ENCODE measurements around the gene KDM3B. TPM values are rescaled to one million over a fixed set of nuclear protein-coding genes. Genes with fewer than 3 reads are reported as not detected.

KDM3B gene
- total RNA-seq, 1 experiment from 2014 or later = 89.2 TPM

- peaks cover 0 to 11% of the 10 kb centered on the region in 2 experiments; a peak in 2 of 5 replicates for H3K9me3 Mint-ChIP-seq
- Histone ChIP-seq H3K79me1 (ENCODE audit: insufficient read depth, low read depth, low read length, poor library complexity, severe bottlenecking) (no peaks in the 10 kb centered on the region), H3K9ac (ENCODE audit: extremely low read depth, insufficient read length, low read length) (no peak overlapping the region), H3K23ac (ENCODE audit: insufficient read length, low read depth, low read length) (no peak overlapping the region), H2AK5ac (ENCODE audit: insufficient read length, low read length) (no peak overlapping the region), H3K18ac (ENCODE audit: insufficient read length, low read depth, low read length) (no peak overlapping the region), H2AFZ (ENCODE audit: low read length) (no peak overlapping the region), H4K5ac (ENCODE audit: insufficient read length, low read depth, low read length) (no peak overlapping the region), H3K9me3 (ENCODE audit: control insufficient read depth, low read depth, low read length) (no peaks in the 10 kb centered on the region), H2BK15ac (ENCODE audit: low read depth, low read length) (no peak overlapping the region), H2BK12ac (ENCODE audit: insufficient read length, low read depth, low read length) (no peak overlapping the region), H2BK20ac (ENCODE audit: low read depth, low read length, poor library complexity, severe bottlenecking) (no peak overlapping the region), H3K56ac (ENCODE audit: insufficient read length, low read depth, low read length) (no peak overlapping the region), H2BK5ac (ENCODE audit: insufficient read length, low read length) (no peak overlapping the region), H3K27me3 (ENCODE audit: insufficient read depth, low read length) (no peaks in the 10 kb centered on the region; the same call in 1 of the 2 replicates), H3K4me1 (ENCODE audit: insufficient read depth, low read length) (0 out of 2 replicates have a peak, but pooled peaks cover 1% of the 10 kb centered on the region), H3K4me2 (ENCODE audit: insufficient read depth, insufficient read length, low read length) (no peak overlapping the region), H4K8ac (replicated peaks; ENCODE audit: insufficient read length, low read depth, low read length) (no peak overlapping the region), H3K4ac (ENCODE audit: low read depth, low read length) (no peak overlapping the region), H3K79me2 (ENCODE audit: insufficient read depth, low read length) (no peaks in the 10 kb centered on the region), H4K20me1 (ENCODE audit: control insufficient read depth, insufficient read depth, insufficient read length) (no peaks in the 10 kb centered on the region), H2BK120ac (ENCODE audit: low read depth, low read length, poor library complexity, severe bottlenecking) (no peak overlapping the region), H3K23me2 (ENCODE audit: insufficient read length, low read depth, low read length, poor library complexity, severe bottlenecking) (peaks cover 22% of the 10 kb centered on the region), H3T11ph (ENCODE audit: low read length) (no peak overlapping the region), H4K91ac (ENCODE audit: insufficient read length, low read depth, low read length) (no peak overlapping the region), H3K14ac (ENCODE audit: insufficient read depth, low read length) (no peak overlapping the region), H3K27ac (ENCODE audit: insufficient read length, low read depth, low read length) (no peak overlapping the region)
- peaks cover 34% of the 10 kb centered on the region in 2 experiments for H3K4me1 Mint-ChIP-seq
- no CpG with 5 or more reads among the region's 7 CpGs for WGBS (ENCODE audit: extremely low coverage, insufficient read length, low lambda C conversion rate)
- H3K36me3 Mint-ChIP-seq (ENCODE audit: insufficient read depth in 1 of 3, low read depth in 3 of 3) = peaks cover 18 to 28% (median 26%) of the 10 kb centered on the region in 3 experiments
- H3K27ac Mint-ChIP-seq = peak overlapping the region in 1 of 3 experiments; percentile 73; a peak in 3 of 7 replicates
- H3K4me3 Mint-ChIP-seq = peak overlapping the region; percentile 36 to 86; a peak in 4 of 5 replicates
- no peak for DNase-seq
- TF ChIP-seq CTCF (conservative IDR thresholded peaks at IDR 0.05) = no peak
- peaks cover 22% of the 10 kb centered on the region for H3K27me3 Mint-ChIP-seq (ENCODE audit: low read depth)
Observed at GRCh38 chr5:138468133-138468965, 115.9 kb downstream of the KDM3B start.
